Mesendoderm (in vitro differentiated cells): Measurements from ENCODE around the gene MYL4.
"Not testable (repeated sequence)": the region's sequence is repeated elsewhere in the genome, so short reads cannot be mapped to it uniquely, and the experiment has no call there.

Source experiments
- DNase-seq: peaks from one replicate; pipeline ENCODE4 v3.0.0; 2013
- H2AK5ac ChIP-seq: 2 replicates; pipeline ENCODE4 v1.6.1; 2013; ENCODE audit warnings: low read length, inconsistent platforms
- H2BK120ac ChIP-seq: 2 replicates; pipeline ENCODE4 v1.6.1; 2013; ENCODE audit warnings: low read depth, mild to moderate bottlenecking, low read length, moderate library complexity, mixed read lengths
- H2BK15ac ChIP-seq: replicated peaks from 2 replicates; pipeline ENCODE4 v1.6.1; 2013; ENCODE audit warnings: low read depth, mild to moderate bottlenecking, moderate library complexity
- H2BK5ac ChIP-seq: 2 replicates; pipeline ENCODE4 v1.6.1; 2013; ENCODE audit warnings: low read length, inconsistent platforms
- H3K18ac ChIP-seq: 2 replicates; pipeline ENCODE4 v1.6.1; 2013; ENCODE audit warnings: mild to moderate bottlenecking, low read length, mixed read lengths
- H3K23ac ChIP-seq: one replicate; pipeline ENCODE4 v1.6.1; 2013; ENCODE audit warnings: low read length
- H3K27ac ChIP-seq: 2 replicates; pipeline ENCODE4 v1.5.1; 2013; ENCODE audit warnings: low read depth, mild to moderate bottlenecking, inconsistent platforms, low read length, moderate library complexity
- H3K27me3 ChIP-seq: 2 replicates; pipeline ENCODE4 v1.6.1; 2013; ENCODE audit warnings: low read length, control low read depth, mild to moderate bottlenecking, inconsistent platforms; ENCODE audit not compliant: insufficient read depth, poor library complexity
- H3K36me3 ChIP-seq: 2 replicates; pipeline ENCODE4 v1.6.1; 2013; ENCODE audit warnings: low read length, inconsistent platforms; ENCODE audit not compliant: control insufficient read depth, insufficient read depth
- H3K4ac ChIP-seq: one replicate; pipeline ENCODE4 v1.6.1; 2013; ENCODE audit warnings: low read depth, mild to moderate bottlenecking, low read length, moderate library complexity
- H3K4me1 ChIP-seq: 2 replicates; pipeline ENCODE4 v1.6.1; 2013; ENCODE audit warnings: low read depth, low read length, inconsistent platforms; ENCODE audit not compliant: control insufficient read depth
- H3K4me2 ChIP-seq: 2 replicates; pipeline ENCODE4 v1.6.1; 2013; ENCODE audit warnings: low read length
- H3K4me3 ChIP-seq: 2 replicates; pipeline ENCODE4 v1.5.1; 2013; ENCODE audit warnings: mild to moderate bottlenecking, low read length
- H3K56ac ChIP-seq: one replicate; pipeline ENCODE4 v1.6.1; 2013; ENCODE audit warnings: low read length
- H3K79me1 ChIP-seq: 2 replicates; pipeline ENCODE4 v1.6.1; 2013; ENCODE audit warnings: low read length, inconsistent platforms
- H3K79me2 ChIP-seq: 2 replicates; pipeline ENCODE4 v1.6.1; 2013; ENCODE audit warnings: mild to moderate bottlenecking, low read length; ENCODE audit not compliant: control insufficient read depth, insufficient read depth
- H3K9ac ChIP-seq: 2 replicates; pipeline ENCODE4 v1.6.1; 2013; ENCODE audit warnings: low read length, inconsistent platforms
- H4K5ac ChIP-seq: one replicate; pipeline ENCODE4 v1.6.1; 2013; ENCODE audit warnings: low read length
- H4K8ac ChIP-seq: one replicate; pipeline ENCODE4 v1.6.1; 2013; ENCODE audit warnings: low read depth, mild to moderate bottlenecking, control low read depth, low read length, moderate library complexity
- WGBS: extraction: QIAGEN DNeasy Blood & Tissue Kit; methylation state at CpG from one replicate; pipeline ENCODE4 v1.1.7; 2013; ENCODE audit warnings: low lambda C conversion rate, missing lambda C conversion rate; ENCODE audit not compliant: insufficient coverage; ENCODE audit errors: extremely low coverage; 5-methylcytosine and 5-hydroxymethylcytosine counted together

MYL4 gene

DNA sequence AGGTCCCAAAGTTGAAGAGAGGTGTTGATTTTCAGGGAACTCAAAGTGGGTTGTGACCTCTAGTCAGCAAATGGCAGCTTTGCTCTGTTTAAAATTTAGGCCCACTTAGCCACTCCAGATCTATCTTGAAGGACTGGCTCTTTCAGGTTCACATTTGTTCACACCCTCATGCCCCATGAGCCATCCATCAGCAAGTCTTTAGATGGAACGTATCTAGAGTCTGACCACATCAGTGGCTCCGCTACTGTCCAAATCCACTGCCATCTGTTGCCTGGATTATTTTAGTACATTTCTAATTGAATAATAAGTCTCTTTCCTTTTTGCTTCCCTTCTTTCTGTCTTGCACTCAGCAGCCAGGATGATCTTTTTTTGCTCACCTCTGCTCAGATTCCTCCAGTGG is 55.0 kb downstream of the MYL4 start:
- Histone ChIP-seq H2AK5ac (no peak overlapping the region), H3K4ac (no peak overlapping the region), H3K56ac (no peak overlapping the region), H3K18ac (no peak overlapping the region), H3K36me3 (no peaks in the 10 kb centered on the region), H3K9ac (no peak overlapping the region), H2BK5ac (no peak overlapping the region), H3K4me2 (no peak overlapping the region), H3K27me3 (no peaks in the 10 kb centered on the region), H4K8ac (no peak overlapping the region), H3K4me3 (no peak overlapping the region), H3K4me1 (no peaks in the 10 kb centered on the region), H4K5ac (no peak overlapping the region), H2BK120ac (no peak overlapping the region), H2BK15ac (no peak overlapping the region), H3K27ac (no peak overlapping the region), H3K79me2 (no peaks in the 10 kb centered on the region), H3K23ac (no peak overlapping the region), H3K79me1 (no peaks in the 10 kb centered on the region)
- no peak for DNase-seq
- WGBS = no CpG with 5 or more reads among the region's 2 CpGs

DNA sequence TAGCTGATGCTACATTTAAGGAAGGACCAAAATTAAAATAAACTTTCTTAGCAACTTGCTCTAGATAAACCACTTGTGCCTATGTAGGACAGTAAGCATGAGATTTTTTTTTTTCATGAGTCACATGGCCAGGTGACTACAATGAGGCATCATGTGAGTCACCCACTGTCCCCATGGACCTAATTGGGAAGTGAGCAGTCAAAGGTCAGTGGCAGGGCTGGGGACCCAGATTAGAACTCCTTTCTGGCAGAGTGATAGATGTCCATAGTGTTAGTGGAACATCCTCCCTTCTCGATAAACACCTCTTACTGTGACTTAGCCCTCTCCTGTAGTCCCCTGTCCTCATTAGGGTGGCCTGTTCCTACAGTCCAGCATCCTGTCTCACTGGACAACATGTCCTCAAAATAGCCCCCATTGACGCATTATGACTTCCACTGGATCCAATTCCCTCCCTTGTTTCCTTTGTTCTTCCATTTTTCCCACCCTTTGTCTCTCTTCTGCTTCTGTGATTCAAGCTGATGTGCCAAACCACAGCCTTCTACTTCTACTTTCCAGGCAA is 56.9 kb downstream of the MYL4 start:
- Histone ChIP-seq H3K4me3 (no peak overlapping the region), H4K5ac (no peak overlapping the region), H3K27me3 (no peaks in the 10 kb centered on the region), H2BK15ac (no peak overlapping the region), H3K79me1 (no peaks in the 10 kb centered on the region), H3K36me3 (no peaks in the 10 kb centered on the region), H3K4ac (no peak overlapping the region), H3K23ac (no peak overlapping the region), H3K4me2 (no peak overlapping the region), H3K79me2 (no peaks in the 10 kb centered on the region), H3K9ac (no peak overlapping the region), H3K27ac (no peak overlapping the region), H2AK5ac (no peak overlapping the region), H2BK120ac (no peak overlapping the region), H4K8ac (no peak overlapping the region), H3K56ac (no peak overlapping the region), H3K4me1 (no peaks in the 10 kb centered on the region), H3K18ac (no peak overlapping the region), H2BK5ac (no peak overlapping the region)
- DNase-seq = no peak
- no CpG with 5 or more reads among the region's 2 CpGs for WGBS

GRCh38 chr17:47266782-47267181 is 57.6 kb downstream of the MYL4 start:
- Histone ChIP-seq H2BK120ac (no peak overlapping the region), H3K27me3 (no peaks in the 10 kb centered on the region), H2BK15ac (no peak overlapping the region), H3K56ac (no peak overlapping the region), H4K8ac (no peak overlapping the region), H3K4me3 (no peak overlapping the region), H3K79me2 (no peaks in the 10 kb centered on the region), H3K36me3 (no peaks in the 10 kb centered on the region), H3K4ac (no peak overlapping the region), H3K27ac (no peak overlapping the region), H4K5ac (no peak overlapping the region), H3K79me1 (no peaks in the 10 kb centered on the region), H2AK5ac (no peak overlapping the region), H3K4me2 (no peak overlapping the region), H2BK5ac (no peak overlapping the region), H3K9ac (no peak overlapping the region), H3K23ac (no peak overlapping the region), H3K18ac (no peak overlapping the region), H3K4me1 (no peaks in the 10 kb centered on the region)
- no peak for DNase-seq
- no CpG with 5 or more reads among the region's 6 CpGs for WGBS

GRCh38 chr17:47267354-47267828 is 58.2 kb downstream of the MYL4 start:
- Histone ChIP-seq H2BK15ac (no peak overlapping the region), H3K79me1 (no peaks in the 10 kb centered on the region), H3K9ac (no peak overlapping the region), H3K56ac (no peak overlapping the region), H3K36me3 (no peaks in the 10 kb centered on the region), H2AK5ac (no peak overlapping the region), H3K4ac (no peak overlapping the region), H3K4me1 (no peaks in the 10 kb centered on the region), H4K8ac (no peak overlapping the region), H3K18ac (no peak overlapping the region), H4K5ac (no peak overlapping the region), H3K27me3 (no peaks in the 10 kb centered on the region), H3K4me2 (no peak overlapping the region), H2BK5ac (no peak overlapping the region), H2BK120ac (no peak overlapping the region), H3K79me2 (no peaks in the 10 kb centered on the region), H3K4me3 (no peak overlapping the region), H3K27ac (no peak overlapping the region), H3K23ac (no peak overlapping the region)
- no CpG with 5 or more reads among the region's 1 CpG for WGBS
- DNase-seq = peak; percentile 34

GRCh38 chr17:47268964-47269363 is 59.8 kb downstream of the MYL4 start:
- H3K4me3 ChIP-seq, H3K9ac ChIP-seq, H3K23ac ChIP-seq, H3K27ac ChIP-seq, H3K18ac ChIP-seq, H4K5ac ChIP-seq, H2AK5ac ChIP-seq, H2BK15ac ChIP-seq, H3K4me1 ChIP-seq, H4K8ac ChIP-seq, H3K79me1 ChIP-seq, H2BK5ac ChIP-seq, H3K4ac ChIP-seq, H2BK120ac ChIP-seq, H3K4me2 ChIP-seq, H3K27me3 ChIP-seq, H3K79me2 ChIP-seq, H3K56ac ChIP-seq, H3K36me3 ChIP-seq, DNase-seq: not testable (repeated sequence)
- WGBS = no CpG with 5 or more reads among the region's 3 CpGs

DNA sequence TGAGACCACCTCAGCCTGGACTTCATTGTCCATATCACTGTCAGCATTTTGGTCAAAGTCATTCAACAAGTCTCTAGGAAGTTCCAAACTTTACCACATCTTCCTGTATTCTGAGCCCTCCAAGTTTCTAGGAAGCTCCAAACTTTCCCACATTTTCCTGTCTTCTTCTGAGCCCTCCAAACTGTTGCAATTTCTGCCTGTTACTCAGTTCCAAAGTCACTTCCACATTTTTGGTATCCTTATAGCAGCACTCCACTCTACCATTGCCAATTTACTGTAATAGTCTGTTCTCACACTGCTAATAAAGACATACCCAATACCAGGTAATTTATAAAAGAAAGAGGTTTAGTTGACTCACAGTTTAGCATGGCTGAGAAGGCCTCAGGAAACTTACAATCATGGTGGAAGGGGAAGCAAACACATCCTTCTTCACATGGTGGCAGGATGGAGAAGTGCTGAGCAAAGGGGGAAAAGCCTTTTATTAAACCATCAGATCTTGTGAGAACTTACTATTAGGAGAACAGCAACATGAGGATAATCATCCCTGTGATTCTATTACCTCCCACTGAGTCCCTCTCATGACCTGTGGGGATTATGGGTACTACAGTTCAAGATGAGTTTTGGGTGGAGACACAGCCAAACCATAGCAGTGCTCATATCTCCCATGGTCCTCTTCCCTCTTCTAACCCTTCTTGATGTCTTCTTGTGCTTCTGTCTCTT is 60.6 kb downstream of the MYL4 start:
- not testable (repeated sequence) for H3K4ac ChIP-seq, H3K36me3 ChIP-seq, DNase-seq

More for the DNA sequence above, 60.6 kb downstream of the MYL4 start:
- H2AK5ac ChIP-seq, H2BK15ac ChIP-seq, H3K4me2 ChIP-seq, H2BK120ac ChIP-seq, H3K18ac ChIP-seq, H3K4me3 ChIP-seq, H2BK5ac ChIP-seq, H3K23ac ChIP-seq, H4K8ac ChIP-seq, H3K27ac ChIP-seq, H3K56ac ChIP-seq, H3K27me3 ChIP-seq, H4K5ac ChIP-seq, H3K79me1 ChIP-seq, H3K79me2 ChIP-seq, H3K9ac ChIP-seq, H3K4me1 ChIP-seq: not testable (repeated sequence)
